Lung (tissue), 12 donors: ENCODE results near the gene NELL2. TPM values are rescaled to one million over a fixed set of nuclear protein-coding genes. Genes with fewer than 3 reads are reported as not detected.
A peak's percentile ranks its signal among the peaks of the same experiment; 100 is the strongest.

Source experiments
- ATAC-seq: fragments of 200-7000 bp; cut with Tn5 transposase; one replicate; pipeline ENCODE4 v1.9.1; 2020; ENCODE audit warnings: moderate number of reproducible peaks; ENCODE audit not compliant: insufficient read depth, low FRiP score
- DNase-seq, 3 donors: peaks; one replicate each; pipeline ENCODE4 v3.0.0-alpha.2; 2013 to 2017
- H3K27ac ChIP-seq, 2 donors: one replicate each; pipeline ENCODE4 v1.5.1; 2013; ENCODE audit warnings: mild to moderate bottlenecking in 2 of 2, moderate library complexity in 2 of 2, control low read depth in 1 of 2, inconsistent platforms in 1 of 2, low read depth in 1 of 2, low read length in 1 of 2
- H3K27me3 ChIP-seq, 3 donors: one replicate each; pipeline ENCODE4 v1.5.1; 2013; ENCODE audit warnings: low read length in 2 of 3; ENCODE audit not compliant: control insufficient read depth in 3 of 3, insufficient read depth in 3 of 3
- H3K36me3 ChIP-seq, 4 donors: one replicate each; pipeline ENCODE4 v1.5.1; 2013; ENCODE audit warnings: low read length in 4 of 4, mild to moderate bottlenecking in 1 of 4, moderate library complexity in 1 of 4; ENCODE audit not compliant: control insufficient read depth in 4 of 4, insufficient read depth in 4 of 4
- H3K4me1 ChIP-seq, 5 donors: one replicate each; pipeline ENCODE4 v1.5.1; 2013; ENCODE audit warnings: low read length in 5 of 5, mild to moderate bottlenecking in 2 of 5, moderate library complexity in 1 of 5; ENCODE audit not compliant: control insufficient read depth in 5 of 5, insufficient read depth in 5 of 5
- H3K4me3 ChIP-seq: one replicate; pipeline ENCODE4 v1.5.1; 2013; ENCODE audit warnings: mild to moderate bottlenecking, control low read depth, moderate library complexity
- H3K9ac ChIP-seq, 2 donors: one replicate each; pipeline ENCODE4 v1.5.1; 2013; ENCODE audit warnings: low read length in 2 of 2, control low read depth in 1 of 2; ENCODE audit not compliant: insufficient read depth in 1 of 2
- H3K9me3 ChIP-seq, 4 donors: one replicate each; pipeline ENCODE4 v1.5.1; 2013; ENCODE audit warnings: low read length in 3 of 4, mild to moderate bottlenecking in 1 of 4, moderate library complexity in 1 of 4; ENCODE audit not compliant: control insufficient read depth in 4 of 4, insufficient read depth in 3 of 4
- CTCF ChIP-seq: IDR thresholded peaks from 2 replicates; pipeline ENCODE4 v1.5.1; 2012; ENCODE audit warnings: mild to moderate bottlenecking; ENCODE audit errors: control extremely low read depth, extremely low read depth
- WGBS, 2 donors: extraction: QIAGEN DNeasy Blood & Tissue Kit; methylation state at CpG; one replicate each; pipeline ENCODE4 v1.1.7; 2013; 5-methylcytosine and 5-hydroxymethylcytosine counted together
- polyA plus RNA-seq, 2 donors: library from polyadenylated mRNA; stranded (reverse); fragments of 200-250 nt; gene quantifications; one replicate each; pipeline ENCODE4 v1.2.1, GENCODE V29; 2013
- total RNA-seq, 2 donors: library from RNA; depleted of rRNA in 1 of 2; stranded (reverse); fragments of >200 nt in 1 of 2; gene quantifications; one replicate each; pipeline ENCODE4 v1.2.1, GENCODE V29; 2014 to 2021
- donor health status: control.
- donor health status: control.
- donor health status: Bipolar disorder and iron deficiency.
- donor health status: healthy.
- donor health status: DM: yes; HTN: yes; CAD: no.

Gene NELL2
- total and polyA plus RNA-seq, 4 donors = 2.2 to 15.9 (median 8.6) TPM

GRCh38 chr12:44647917-44648690 lies 228.0 kb downstream of the NELL2 start:
- no peak overlapping the region for H3K4me3 ChIP-seq
- H3K27me3 ChIP-seq = no peaks in the 10 kb centered on the region
- H3K27ac ChIP-seq = no peak overlapping the region
- H3K4me1 ChIP-seq = no peaks in the 10 kb centered on the region
- no peak for ATAC-seq
- peaks cover 0 to 4% (median 0%) of the 10 kb centered on the region in 4 donors for H3K9me3 ChIP-seq
- no peak for TF ChIP-seq CTCF
- H3K36me3 ChIP-seq = no peaks in the 10 kb centered on the region
- no peak for DNase-seq
- 73% methylated on average over 5 of the region's 5 CpGs for WGBS, 2 donors
- H3K9ac ChIP-seq = no peak overlapping the region

GRCh38 chr12:44640427-44641190 lies 235.5 kb downstream of the NELL2 start:
- ATAC-seq = no peak
- TF ChIP-seq CTCF = no peak
- Histone ChIP-seq H3K9ac (no peak overlapping the region), H3K9me3 (no peaks in the 10 kb centered on the region), H3K27me3 (no peaks in the 10 kb centered on the region), H3K4me3 (no peak overlapping the region), H3K36me3 (no peaks in the 10 kb centered on the region), H3K27ac (no peak overlapping the region), H3K4me1 (peaks cover 0 to 10% (median 0%) of the 10 kb centered on the region in 5 donors)
- WGBS, 2 donors = 75% methylated on average over 2 of the region's 2 CpGs
- peak in 2 of 3 donors; percentile 76 to 86 for DNase-seq

GRCh38 chr12:44637875-44638274 lies 238.2 kb downstream of the NELL2 start:
- no peak for TF ChIP-seq CTCF
- no peak for DNase-seq
- no peak overlapping the region for H3K4me3 ChIP-seq
- H3K27me3 ChIP-seq = no peaks in the 10 kb centered on the region
- no peaks in the 10 kb centered on the region for H3K36me3 ChIP-seq
- H3K9ac ChIP-seq = no peak overlapping the region
- no peak for ATAC-seq
- no peak overlapping the region for H3K27ac ChIP-seq
- 86 to 89% methylated on average over 4 of the region's 4 CpGs for WGBS, 2 donors
- H3K4me1 ChIP-seq = peaks cover 0 to 10% (median 0%) of the 10 kb centered on the region in 5 donors
- H3K9me3 ChIP-seq = no peaks in the 10 kb centered on the region
